ENCODE measurements around the gene DNAH1.
"Not testable (repeated sequence)": the region's sequence is repeated elsewhere in the genome, so short reads cannot be mapped to it uniquely, and the experiment has no call there.

The DNAH1 gene

DNA sequence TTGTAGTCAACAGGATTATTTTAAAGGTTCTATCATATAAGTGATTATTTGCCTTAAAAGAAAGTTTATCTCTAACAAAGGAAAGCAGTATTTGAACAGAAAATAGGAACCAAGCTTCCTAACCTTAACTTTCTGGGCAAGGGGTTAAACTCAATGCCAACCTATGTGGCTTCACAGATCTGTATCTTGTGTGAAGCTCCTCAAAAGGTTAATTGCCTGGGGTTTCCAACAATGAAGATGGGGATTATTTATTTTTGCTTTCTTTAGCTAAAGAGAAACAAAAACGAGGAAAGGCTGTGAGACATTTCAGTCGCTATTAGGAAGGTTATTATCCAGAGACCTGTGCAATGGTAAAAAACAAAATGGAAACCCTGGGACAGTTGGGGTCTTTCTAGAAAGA, 36.5 kb upstream of the DNAH1 start:
- no peak overlapping the region for H4K5ac ChIP-seq (ENCODE audit: low read length)
- H3K27me3 ChIP-seq (ENCODE audit: insufficient read depth, low read length, poor library complexity): no peaks in the 10 kb centered on the region
- no peaks in the 10 kb centered on the region for H3K36me3 ChIP-seq (ENCODE audit: control insufficient read depth, insufficient read depth, low read length)
- H2BK5ac ChIP-seq (ENCODE audit: low read length): no peak overlapping the region
- no peak overlapping the region for H2BK120ac ChIP-seq (ENCODE audit: low read depth, low read length)
- peaks cover 3% of the 10 kb centered on the region for H3K4me1 ChIP-seq (ENCODE audit: control insufficient read depth, low read depth, low read length)
- no peak for DNase-seq
- no peak overlapping the region for H3K27ac ChIP-seq (ENCODE audit: low read depth, low read length)
- no peak overlapping the region for H3K4me3 ChIP-seq (ENCODE audit: low read length)
- no peak overlapping the region for H3K4ac ChIP-seq (ENCODE audit: low read depth, low read length)
- no peak overlapping the region for H3K23ac ChIP-seq (ENCODE audit: low read length)
- no peak overlapping the region for H3K4me2 ChIP-seq (ENCODE audit: low read length)
- WGBS (ENCODE audit: extremely low coverage, insufficient coverage, low lambda C conversion rate): no CpG with 5 or more reads among the region's 2 CpGs
- peaks cover 34% of the 10 kb centered on the region for H3K79me2 ChIP-seq (ENCODE audit: control insufficient read depth, insufficient read depth, low read length)
- H3K79me1 ChIP-seq (ENCODE audit: low read length): peaks cover 2% of the 10 kb centered on the region
- no peak overlapping the region for H2BK15ac ChIP-seq (replicated peaks; ENCODE audit: low read depth)
- H3K18ac ChIP-seq (ENCODE audit: low read length): no peak overlapping the region
- H4K8ac ChIP-seq (ENCODE audit: low read depth, low read length): no peak overlapping the region
- H3K56ac ChIP-seq (ENCODE audit: low read length): peak overlapping the region; percentile 93
- peak overlapping the region; percentile 94 for H3K9ac ChIP-seq (ENCODE audit: low read length)
- no peak overlapping the region for H2AK5ac ChIP-seq (ENCODE audit: low read length)

DNA sequence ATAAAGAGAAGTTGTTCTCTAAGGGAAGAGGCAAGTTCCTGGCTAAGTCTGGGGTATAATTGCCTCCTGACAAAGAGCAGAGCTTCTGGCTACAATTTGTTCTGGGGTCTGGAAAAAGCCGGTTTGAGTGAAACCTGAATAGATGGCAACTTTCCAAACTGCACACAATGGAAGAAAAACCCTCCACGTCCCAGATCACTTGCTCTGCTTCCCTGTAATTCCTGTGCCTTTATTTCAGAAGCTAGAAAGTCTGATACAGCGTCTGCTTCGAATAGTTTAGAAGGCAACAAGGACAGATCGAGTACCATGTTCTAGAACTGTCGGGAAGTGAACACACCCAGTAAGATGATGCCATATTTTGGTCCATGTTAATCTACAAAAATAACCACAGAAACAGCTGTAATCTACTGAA, 36.1 kb upstream of the DNAH1 start:
- no peak overlapping the region for H2BK120ac ChIP-seq (ENCODE audit: low read depth, low read length)
- H4K8ac ChIP-seq (ENCODE audit: low read depth, low read length): no peak overlapping the region
- H3K4ac ChIP-seq (ENCODE audit: low read depth, low read length): no peak overlapping the region
- no peak overlapping the region for H3K18ac ChIP-seq (ENCODE audit: low read length)
- no peak overlapping the region for H3K23ac ChIP-seq (ENCODE audit: low read length)
- no peak overlapping the region for H3K4me2 ChIP-seq (ENCODE audit: low read length)
- no peak overlapping the region for H3K4me3 ChIP-seq (ENCODE audit: low read length)
- H3K56ac ChIP-seq (ENCODE audit: low read length): no peak overlapping the region
- H2BK15ac ChIP-seq (replicated peaks; ENCODE audit: low read depth): no peak overlapping the region
- H3K27ac ChIP-seq (ENCODE audit: low read depth, low read length): no peak overlapping the region
- whole genome bisulfite sequencing (ENCODE audit: extremely low coverage, insufficient coverage, low lambda C conversion rate): no CpG with 5 or more reads among the region's 6 CpGs
- H2AK5ac ChIP-seq (ENCODE audit: low read length): no peak overlapping the region
- peaks cover 30% of the 10 kb centered on the region for H3K79me2 ChIP-seq (ENCODE audit: control insufficient read depth, insufficient read depth, low read length)
- H2BK5ac ChIP-seq (ENCODE audit: low read length): no peak overlapping the region
- H3K79me1 ChIP-seq (ENCODE audit: low read length): peaks cover 2% of the 10 kb centered on the region
- H3K4me1 ChIP-seq (ENCODE audit: control insufficient read depth, low read depth, low read length): peaks cover 3% of the 10 kb centered on the region
- no peaks in the 10 kb centered on the region for H3K27me3 ChIP-seq (ENCODE audit: insufficient read depth, low read length, poor library complexity)
- no peak for DNase-seq
- H3K36me3 ChIP-seq (ENCODE audit: control insufficient read depth, insufficient read depth, low read length): no peaks in the 10 kb centered on the region
- H3K9ac ChIP-seq (ENCODE audit: low read length): no peak overlapping the region
- no peak overlapping the region for H4K5ac ChIP-seq (ENCODE audit: low read length)

DNA sequence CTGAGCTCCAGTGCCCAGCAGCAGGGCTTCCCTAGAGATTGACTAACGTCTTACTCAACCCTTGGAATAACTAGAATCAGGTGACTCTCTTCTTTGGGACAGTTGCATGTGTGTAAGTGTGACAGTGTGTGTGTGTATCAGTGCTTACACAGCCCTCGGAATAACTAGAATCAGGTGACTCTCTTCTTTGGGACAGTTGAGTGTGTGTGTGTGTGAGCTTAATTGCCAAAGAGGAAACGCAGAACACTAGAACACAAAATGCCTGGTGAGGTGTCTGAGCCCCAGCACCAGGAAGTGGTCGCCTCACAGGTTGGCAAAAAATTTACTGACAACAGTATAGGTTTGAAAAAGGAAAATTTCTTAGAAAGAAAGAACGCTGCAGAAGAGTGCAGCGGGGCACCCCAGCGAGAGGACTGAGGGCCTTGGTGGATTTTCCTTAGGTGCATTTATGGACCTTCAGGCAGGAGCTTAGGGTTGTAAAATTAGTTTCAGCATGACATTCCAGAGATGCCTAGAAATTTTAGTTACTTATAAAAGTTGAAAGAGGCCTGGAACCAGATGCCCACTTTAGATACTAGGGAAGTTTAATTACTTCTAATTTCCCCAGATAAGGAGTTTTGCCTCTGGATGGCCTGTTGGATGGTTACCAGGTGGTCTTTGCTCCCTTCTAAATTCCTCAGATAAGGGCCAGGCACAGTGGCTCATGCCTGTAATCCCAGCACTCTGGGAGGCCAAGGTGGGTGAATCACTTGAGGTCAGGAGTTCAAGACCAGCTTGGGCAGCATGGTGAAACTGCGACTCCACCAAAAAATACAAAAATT, 33.9 kb upstream of the DNAH1 start:
- H3K27ac ChIP-seq (ENCODE audit: low read depth, low read length): no peak overlapping the region
- no CpG with 5 or more reads among the region's 8 CpGs for WGBS (ENCODE audit: extremely low coverage, insufficient coverage, low lambda C conversion rate)
- no peak overlapping the region for H3K4me3 ChIP-seq (ENCODE audit: low read length)
- peak; percentile 68 for DNase-seq
- H2BK5ac ChIP-seq (ENCODE audit: low read length): no peak overlapping the region
- no peak overlapping the region for H4K5ac ChIP-seq (ENCODE audit: low read length)
- H3K79me1 ChIP-seq (ENCODE audit: low read length): peaks cover 3% of the 10 kb centered on the region
- H4K8ac ChIP-seq (ENCODE audit: low read depth, low read length): no peak overlapping the region
- H3K4me2 ChIP-seq (ENCODE audit: low read length): no peak overlapping the region
- no peaks in the 10 kb centered on the region for H3K36me3 ChIP-seq (ENCODE audit: control insufficient read depth, insufficient read depth, low read length)
- H2BK15ac ChIP-seq (replicated peaks; ENCODE audit: low read depth): no peak overlapping the region
- H3K9ac ChIP-seq (ENCODE audit: low read length): no peak overlapping the region
- no peaks in the 10 kb centered on the region for H3K27me3 ChIP-seq (ENCODE audit: insufficient read depth, low read length, poor library complexity)
- H3K79me2 ChIP-seq (ENCODE audit: control insufficient read depth, insufficient read depth, low read length): peaks cover 10% of the 10 kb centered on the region
- H2AK5ac ChIP-seq (ENCODE audit: low read length): no peak overlapping the region
- peaks cover 4% of the 10 kb centered on the region for H3K4me1 ChIP-seq (ENCODE audit: control insufficient read depth, low read depth, low read length)
- H3K56ac ChIP-seq (ENCODE audit: low read length): no peak overlapping the region
- no peak overlapping the region for H3K4ac ChIP-seq (ENCODE audit: low read depth, low read length)
- H3K18ac ChIP-seq (ENCODE audit: low read length): no peak overlapping the region
- no peak overlapping the region for H3K23ac ChIP-seq (ENCODE audit: low read length)
- H2BK120ac ChIP-seq (ENCODE audit: low read depth, low read length): no peak overlapping the region

DNA sequence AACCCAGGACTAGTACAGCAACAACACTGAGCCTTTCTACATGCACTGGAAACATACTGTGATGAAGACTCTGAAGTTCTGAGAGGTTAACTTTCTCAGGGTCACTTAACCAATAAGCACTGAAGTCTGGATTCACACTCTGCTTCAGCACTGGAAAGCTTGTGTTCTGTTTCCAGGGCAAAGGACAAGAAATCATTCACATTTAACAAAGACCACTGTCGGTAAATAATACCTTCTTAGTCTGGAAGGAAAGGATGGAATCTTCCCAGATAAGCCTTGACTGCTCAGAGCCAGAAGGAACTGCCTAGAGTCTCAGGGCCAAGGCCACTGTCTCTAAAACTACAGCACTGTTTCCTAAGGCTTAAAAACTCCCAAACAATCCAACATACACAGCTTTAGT, 32.8 kb upstream of the DNAH1 start:
- H3K18ac ChIP-seq (ENCODE audit: low read length): no peak overlapping the region
- WGBS (ENCODE audit: extremely low coverage, insufficient coverage, low lambda C conversion rate): no CpG with 5 or more reads among the region's 1 CpG

DNA sequence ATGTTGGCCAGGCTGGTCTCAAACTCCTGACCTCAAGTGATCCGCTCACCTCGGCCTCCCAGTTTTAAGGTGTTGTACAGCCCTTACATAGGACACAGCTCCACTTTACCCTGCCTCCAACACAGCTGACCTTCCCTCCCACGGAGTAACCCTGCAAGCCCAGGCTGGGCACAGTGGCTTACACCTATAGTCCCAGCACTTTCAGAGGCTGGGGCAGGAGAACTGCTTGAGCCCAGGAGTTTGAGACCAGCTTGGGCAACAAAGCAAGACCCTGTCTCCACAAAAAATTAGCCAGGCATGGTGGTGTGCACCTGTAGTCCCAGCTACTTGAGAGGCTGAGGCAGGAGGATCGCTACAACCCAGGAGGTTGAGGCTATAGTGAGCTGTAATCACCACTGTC, 32.1 kb upstream of the DNAH1 start:
- H3K36me3 ChIP-seq (ENCODE audit: control insufficient read depth, insufficient read depth, low read length); H2AK5ac ChIP-seq (ENCODE audit: low read length); H3K9ac ChIP-seq (ENCODE audit: low read length); DNase-seq; H3K18ac ChIP-seq (ENCODE audit: low read length); H3K27me3 ChIP-seq (ENCODE audit: insufficient read depth, low read length, poor library complexity); H3K79me1 ChIP-seq (ENCODE audit: low read length); H4K5ac ChIP-seq (ENCODE audit: low read length); H3K79me2 ChIP-seq (ENCODE audit: control insufficient read depth, insufficient read depth, low read length); H3K56ac ChIP-seq (ENCODE audit: low read length); H3K4ac ChIP-seq (ENCODE audit: low read depth, low read length); H3K4me3 ChIP-seq (ENCODE audit: low read length); H2BK15ac ChIP-seq (replicated peaks; ENCODE audit: low read depth); H3K27ac ChIP-seq (ENCODE audit: low read depth, low read length); H3K4me1 ChIP-seq (ENCODE audit: control insufficient read depth, low read depth, low read length); H3K4me2 ChIP-seq (ENCODE audit: low read length); H2BK120ac ChIP-seq (ENCODE audit: low read depth, low read length); H2BK5ac ChIP-seq (ENCODE audit: low read length); H4K8ac ChIP-seq (ENCODE audit: low read depth, low read length); H3K23ac ChIP-seq (ENCODE audit: low read length): not testable (repeated sequence)
- WGBS (ENCODE audit: extremely low coverage, insufficient coverage, low lambda C conversion rate): no CpG with 5 or more reads among the region's 4 CpGs

More for the DNA sequence above, 32.8 kb upstream of the DNAH1 start:
- Histone ChIP-seq H2AK5ac (ENCODE audit: low read length) (no peak overlapping the region), H3K4me2 (ENCODE audit: low read length) (no peak overlapping the region), H4K8ac (ENCODE audit: low read depth, low read length) (no peak overlapping the region), H3K79me1 (ENCODE audit: low read length) (peaks cover 2% of the 10 kb centered on the region), H3K9ac (ENCODE audit: low read length) (no peak overlapping the region), H3K27me3 (ENCODE audit: insufficient read depth, low read length, poor library complexity) (no peaks in the 10 kb centered on the region), H3K27ac (ENCODE audit: low read depth, low read length) (no peak overlapping the region), H2BK5ac (ENCODE audit: low read length) (no peak overlapping the region), H3K56ac (ENCODE audit: low read length) (no peak overlapping the region), H2BK120ac (ENCODE audit: low read depth, low read length) (no peak overlapping the region), H3K36me3 (ENCODE audit: control insufficient read depth, insufficient read depth, low read length) (no peaks in the 10 kb centered on the region), H4K5ac (ENCODE audit: low read length) (no peak overlapping the region), H3K4ac (ENCODE audit: low read depth, low read length) (no peak overlapping the region), H3K23ac (ENCODE audit: low read length) (no peak overlapping the region), H3K79me2 (ENCODE audit: control insufficient read depth, insufficient read depth, low read length) (no peaks in the 10 kb centered on the region), H3K4me1 (ENCODE audit: control insufficient read depth, low read depth, low read length) (peaks cover 4% of the 10 kb centered on the region), H3K4me3 (ENCODE audit: low read length) (no peak overlapping the region), H2BK15ac (replicated peaks; ENCODE audit: low read depth) (no peak overlapping the region)
- DNase-seq: no peak

DNA sequence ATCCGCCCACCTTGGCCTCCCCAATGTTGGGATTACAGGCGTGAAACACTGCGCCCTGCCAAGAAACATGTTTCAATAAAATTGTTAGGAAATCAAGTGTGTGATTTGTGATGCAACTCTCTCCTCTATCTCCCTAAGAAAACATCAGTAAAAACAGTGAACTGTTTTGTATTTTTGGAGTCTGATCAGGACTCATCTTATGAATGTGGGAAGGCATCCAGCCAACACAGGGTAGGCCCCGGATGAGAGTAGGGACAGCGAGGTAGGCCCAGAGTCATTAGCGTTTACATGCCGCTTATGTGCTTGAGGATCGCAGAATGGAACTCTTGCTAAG, 29.4 kb upstream of the DNAH1 start:
- Histone ChIP-seq H2BK5ac (ENCODE audit: low read length) (no peak overlapping the region), H2BK15ac (replicated peaks; ENCODE audit: low read depth) (no peak overlapping the region), H3K4me1 (ENCODE audit: control insufficient read depth, low read depth, low read length) (peaks cover 4% of the 10 kb centered on the region), H3K36me3 (ENCODE audit: control insufficient read depth, insufficient read depth, low read length) (no peaks in the 10 kb centered on the region), H3K79me1 (ENCODE audit: low read length) (peaks cover 2% of the 10 kb centered on the region), H3K4ac (ENCODE audit: low read depth, low read length) (no peak overlapping the region), H3K27me3 (ENCODE audit: insufficient read depth, low read length, poor library complexity) (no peaks in the 10 kb centered on the region), H3K56ac (ENCODE audit: low read length) (peak overlapping the region; percentile 94), H3K18ac (ENCODE audit: low read length) (no peak overlapping the region), H3K23ac (ENCODE audit: low read length) (peak overlapping the region; percentile 35), H3K9ac (ENCODE audit: low read length) (peak overlapping the region; percentile 83), H4K8ac (ENCODE audit: low read depth, low read length) (no peak overlapping the region), H3K27ac (ENCODE audit: low read depth, low read length) (no peak overlapping the region), H2AK5ac (ENCODE audit: low read length) (peak overlapping the region; percentile 84), H3K79me2 (ENCODE audit: control insufficient read depth, insufficient read depth, low read length) (no peaks in the 10 kb centered on the region), H3K4me3 (ENCODE audit: low read length) (peak overlapping the region; percentile 65), H3K4me2 (ENCODE audit: low read length) (peak overlapping the region; percentile 88), H2BK120ac (ENCODE audit: low read depth, low read length) (no peak overlapping the region), H4K5ac (ENCODE audit: low read length) (no peak overlapping the region)
- DNase-seq: no peak
- no CpG with 5 or more reads among the region's 8 CpGs for WGBS (ENCODE audit: extremely low coverage, insufficient coverage, low lambda C conversion rate)
